ENCODE data around the gene KLHL42. TPM values are rescaled to one million over a fixed set of nuclear protein-coding genes. Genes with fewer than 3 reads are reported as not detected.

Gene KLHL42
- polyA plus RNA-seq, 2 of the 4 experiments (the other 2 are of a cell fraction) = 15.2 to 29.1 TPM

GRCh38 chr12:27805238-27805637, 25.2 kb downstream of the KLHL42 start (continued):
- TF ChIP-seq CTCF (IDR thresholded peaks at IDR 0.05) = no peak
- no peak for TF ChIP-seq FOSL2 (IDR thresholded peaks at IDR 0.05)
- TF ChIP-seq FOSL2 (CRISPR knock-in tag; IDR thresholded peaks at IDR 0.05) = no peak
- no peak for TF ChIP-seq GATA3 (IDR thresholded peaks at IDR 0.05; ENCODE audit: borderline replicate concordance)
- no peak for TF ChIP-seq HMGXB4 (CRISPR knock-in tag; IDR thresholded peaks at IDR 0.05; ENCODE audit: borderline replicate concordance)
- no peak for TF ChIP-seq BCL3 (IDR thresholded peaks at IDR 0.05)
- TF ChIP-seq ZC3H11A (IDR thresholded peaks at IDR 0.05) = no peak

GRCh38 chr12:27806259-27806658, 26.2 kb downstream of the KLHL42 start:
- WGBS (ENCODE audit: missing lambda C conversion rate) = 63% methylated on average over 4 of the region's 4 CpGs
- CTCF ChIA-PET = interaction anchor here (1.3 to 1.7 kb wide), 3 partner anchors 9 to 73 kb away, joined by 4 to 6 read pairs (median 5); no protein-coding TSS in a partner anchor
- H3K27ac ChIP-seq = no peak overlapping the region

More at GRCh38 chr12:27806259-27806658, 26.2 kb downstream of the KLHL42 start:
- POLR2A ChIA-PET = interaction anchor here (0.9 kb wide), 1 partner anchor 26 kb away, joined by 6 read pairs; the partner anchor contains the start of genes KLHL42 and MANSC4
- no peak for DNase-seq (ENCODE audit: low read depth in 1 of 2, low spot score in 1 of 2)
- FAIRE-seq = no peak
- ATAC-seq = no peak; a peak in 1 of 6 replicates
- Histone ChIP-seq H3K4me1 (no peaks in the 10 kb centered on the region), H3K9me3 (no peaks in the 10 kb centered on the region), H3K4me2 (no peak overlapping the region), H3K4me3 (no peak overlapping the region)
- TF ChIP-seq JUN (IDR thresholded peaks at IDR 0.05) (no peak), REST (IDR thresholded peaks at IDR 0.05) (no peak), CBX8 (IDR thresholded peaks at IDR 0.05) (no peak), RFX5 (IDR thresholded peaks at IDR 0.05) (no peak), SREBF2 (IDR thresholded peaks at IDR 0.05) (no peak), RARB (CRISPR knock-in tag; IDR thresholded peaks at IDR 0.05) (no peak), RCOR1 (IDR thresholded peaks at IDR 0.05; ENCODE audit: low read depth, low read length) (no peak), NPAS2 (CRISPR knock-in tag; IDR thresholded peaks at IDR 0.05; ENCODE audit: borderline replicate concordance) (no peak), CTCF (IDR thresholded peaks at IDR 0.05) (no peak), E2F6 (IDR thresholded peaks at IDR 0.05; ENCODE audit: borderline replicate concordance, low read depth) (no peak), FOSB (CRISPR knock-in tag; IDR thresholded peaks at IDR 0.05) (no peak), HES2 (IDR thresholded peaks at IDR 0.05) (no peak), RNF2 (IDR thresholded peaks at IDR 0.05; ENCODE audit: borderline replicate concordance, low read depth) (no peak)
